GM19023 (cell line): ENCODE results near the gene PAPPA.

Experiments used
- ATAC-seq: cut with Tn5 transposase; IDR thresholded peaks from one replicate; pipeline ENCODE4 v1.9.1; 2021; ENCODE audit warnings: mild to moderate bottlenecking, moderate library complexity; ENCODE audit not compliant: unreplicated experiment

The PAPPA gene

DNA sequence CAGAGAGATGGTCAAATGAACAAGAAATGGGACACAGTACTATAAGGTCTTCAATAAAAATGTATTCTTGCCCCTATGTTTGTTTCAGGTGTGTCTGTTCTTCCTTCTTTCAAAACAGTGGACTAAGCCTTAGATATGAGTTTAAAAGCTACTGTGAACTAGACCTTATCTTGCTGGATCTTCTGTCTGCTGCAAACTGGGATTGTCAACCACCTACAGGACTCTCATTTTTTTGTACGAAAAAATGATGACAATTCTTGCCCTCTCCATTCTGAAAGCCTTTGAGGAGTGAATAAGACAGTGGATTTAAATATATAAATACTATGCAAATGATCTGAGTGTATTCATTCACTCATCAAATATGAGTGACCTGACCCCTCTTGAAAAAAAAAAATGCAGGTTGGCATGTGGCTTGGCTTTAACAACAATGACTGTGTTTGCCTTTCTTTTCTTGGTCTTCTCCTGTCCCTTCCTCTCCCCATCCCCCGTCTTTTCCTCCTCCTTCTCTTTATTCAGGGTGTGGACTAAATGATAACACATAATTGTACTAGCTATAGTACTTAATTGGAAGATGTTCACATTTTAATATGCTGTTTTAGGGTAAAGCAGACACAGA, 298.0 kb downstream of the PAPPA start:
- no peak for ATAC-seq
